Gastrocnemius medialis (tissue), 4 donors: ENCODE data around the gene GCK. TPM values are rescaled to one million over a fixed set of nuclear protein-coding genes. Genes with fewer than 3 reads are reported as not detected.

ENCODE experiments used
- ATAC-seq, 2 donors: fragments of 150-250 bp; one replicate each; pipeline ENCODE4 v1.9.1; 2016
- DNase-seq, 2 donors: peaks; one replicate each; pipeline ENCODE4 v3.0.0-alpha.2; 2019
- H3K27ac ChIP-seq, 4 donors: fragments of 200-600 bp; sonication (generic); 1 replicate in 1 of 4; 2 replicates in 3 of 4; pipeline ENCODE4 v1.5.1; 2016 to 2018; ENCODE audit warnings: mild to moderate bottlenecking in 2 of 4, moderate library complexity in 1 of 4
- H3K27me3 ChIP-seq, 3 donors: fragments of 200-600 bp; sonication (generic) in 2 of 3; 1 replicate in 1 of 3; 2 replicates in 2 of 3; pipeline versions ENCODE4 v1.5.1 to v1.6.0; 2016 to 2019; ENCODE audit warnings: mild to moderate bottlenecking in 1 of 3, moderate library complexity in 1 of 3
- H3K36me3 ChIP-seq, 2 donors: fragments of 200-600 bp; sonication (generic) in 1 of 2; one replicate each; pipeline ENCODE4 v1.5.1; 2017 to 2018
- H3K4me1 ChIP-seq, 2 donors: fragments of 200-600 bp; sonication (generic) in 1 of 2; one replicate each; pipeline ENCODE4 v1.5.1; 2016 to 2017; ENCODE audit warnings: mild to moderate bottlenecking in 2 of 2
- H3K4me3 ChIP-seq, 4 donors: fragments of 200-600 bp; sonication (generic) in 3 of 4; 1 replicate in 1 of 4; 2 replicates in 3 of 4; pipeline ENCODE4 v1.5.1; 2016 to 2019; ENCODE audit warnings: mild to moderate bottlenecking in 2 of 4
- H3K9me3 ChIP-seq, 3 donors: fragments of 200-600 bp; sonication (generic) in 2 of 3; 1 replicate in 1 of 3; 2 replicates in 2 of 3; pipeline ENCODE4 v1.5.1; 2016 to 2019
- CTCF ChIP-seq, 5 experiments: fragments of 450-650 bp in 3 of 5; fragments of 200-600 bp in 2 of 5; sonication (generic) in 2 of 5; IDR thresholded peaks in 4 of 5; conservative IDR thresholded peaks in 1 of 5; 1 replicate in 4 of 5; 2 replicates in 1 of 5; pipeline ENCODE4 v1.5.1; 2016 to 2019; ENCODE audit warnings: antibody characterized with exemption in 5 of 5, mild to moderate bottlenecking in 3 of 5, moderate library complexity in 3 of 5
- POLR2A ChIP-seq, 2 donors: fragments of 450-650 bp; IDR thresholded peaks; one replicate each; pipeline ENCODE4 v1.6.1; 2017; ENCODE audit warnings: antibody characterized with exemption in 2 of 2, mild to moderate bottlenecking in 2 of 2, moderate library complexity in 2 of 2
- in situ Hi-C, 4 donors: fragments of 200-750 bp; cut with MboI; loops; one replicate each; pipeline versions ENCODE4 v1.15.0 to v1.8.0; 2017; ENCODE audit warnings: low sequenced_read_pairs in 4 of 4
- intact Hi-C: fragments of 100-400 bp; cut with DNase I; formaldehyde crosslinking; loops from one replicate; pipeline ENCODE4 v1.15.1; 2023; ENCODE audit warnings: low total_unique reads
- total RNA-seq, 4 donors: library from RNA; depleted of rRNA; stranded (reverse); fragments of >200 nt; gene quantifications; one replicate each; pipeline versions ENCODE4 v1.1.0 to v1.2.3, GENCODE V29; 2016

The GCK gene
- total RNA-seq, 4 donors from 2014 or later = 0.33 TPM; not detected in 3

GRCh38 chr7:44193011-44193802 lies 4.0 kb upstream of the GCK start:
- Histone ChIP-seq H3K27me3 (no peaks in the 10 kb centered on the region), H3K4me1 (no peaks in the 10 kb centered on the region), H3K9me3 (no peaks in the 10 kb centered on the region), H3K27ac (no peak overlapping the region), H3K4me3 (no peak overlapping the region), H3K36me3 (no peaks in the 10 kb centered on the region)
- no peak for TF ChIP-seq POLR2A (IDR thresholded peaks at IDR 0.05)
- TF ChIP-seq CTCF (IDR thresholded peaks at IDR 0.05 in 4 of 5, conservative IDR thresholded peaks at IDR 0.05 in 1 of 5) = no peak
- intact Hi-C loops (no loop called here), in situ Hi-C loops (no loop called here)
- no peak for ATAC-seq
- DNase-seq = no peak

- no peak overlapping the region for H3K4me3 ChIP-seq
- intact Hi-C loops (no loop called here), in situ Hi-C loops (no loop called here)
- DNase-seq (no peak), ATAC-seq (no peak)
- no peak overlapping the region for H3K27ac ChIP-seq
- no peaks in the 10 kb centered on the region for H3K4me1 ChIP-seq
- no peaks in the 10 kb centered on the region for H3K36me3 ChIP-seq
- TF ChIP-seq POLR2A (IDR thresholded peaks at IDR 0.05) (no peak), CTCF (IDR thresholded peaks at IDR 0.05 in 4 of 5, conservative IDR thresholded peaks at IDR 0.05 in 1 of 5) (no peak)
- no peaks in the 10 kb centered on the region for H3K27me3 ChIP-seq
- H3K9me3 ChIP-seq = no peaks in the 10 kb centered on the region
Observed at GRCh38 chr7:44191171-44191570, 1.9 kb upstream of the GCK start.

- H3K4me3 ChIP-seq = no peak overlapping the region
- ATAC-seq (no peak), DNase-seq (no peak)
- in situ Hi-C loops (no loop called here), intact Hi-C loops (no loop called here)
- H3K27ac ChIP-seq = no peak overlapping the region
- H3K9me3 ChIP-seq = no peaks in the 10 kb centered on the region
- no peak for TF ChIP-seq POLR2A (IDR thresholded peaks at IDR 0.05)
- TF ChIP-seq CTCF (IDR thresholded peaks at IDR 0.05 in 4 of 5, conservative IDR thresholded peaks at IDR 0.05 in 1 of 5) = no peak
- H3K4me1 ChIP-seq = no peaks in the 10 kb centered on the region
- no peaks in the 10 kb centered on the region for H3K36me3 ChIP-seq
- no peaks in the 10 kb centered on the region for H3K27me3 ChIP-seq
Observed at GRCh38 chr7:44189993-44190872, 994 bp upstream of the GCK start.

GRCh38 chr7:44188480-44189225 lies 586 bp downstream of the GCK start:
- H3K27me3 ChIP-seq = no peaks in the 10 kb centered on the region
- no peak overlapping the region for H3K4me3 ChIP-seq
- intact Hi-C loops (no loop called here), in situ Hi-C loops (no loop called here)
- ATAC-seq = no peak
- H3K27ac ChIP-seq = no peak overlapping the region
- no peaks in the 10 kb centered on the region for H3K4me1 ChIP-seq
- no peaks in the 10 kb centered on the region for H3K36me3 ChIP-seq
- no peak for DNase-seq
- no peaks in the 10 kb centered on the region for H3K9me3 ChIP-seq
- TF ChIP-seq POLR2A (IDR thresholded peaks at IDR 0.05) (no peak), CTCF (IDR thresholded peaks at IDR 0.05 in 4 of 5, conservative IDR thresholded peaks at IDR 0.05 in 1 of 5) (no peak)
